CD4-positive, alpha-beta T cell treated with Interleukin-12 subunit alpha and Interleukin-12 subunit beta, for 1 hour (primary cell): Measurements from ENCODE around the gene SLAIN2.
"Not testable (repeated sequence)": the region's sequence is repeated elsewhere in the genome, so short reads cannot be mapped to it uniquely, and the experiment has no call there.

Experiments
- DNase-seq: peaks from one replicate; pipeline ENCODE4 v3.0.0-alpha.2; 2020

The SLAIN2 gene

GRCh38 chr4:48370260-48371134 is 29.2 kb downstream of the SLAIN2 start:
- DNase-seq: no peak

DNA sequence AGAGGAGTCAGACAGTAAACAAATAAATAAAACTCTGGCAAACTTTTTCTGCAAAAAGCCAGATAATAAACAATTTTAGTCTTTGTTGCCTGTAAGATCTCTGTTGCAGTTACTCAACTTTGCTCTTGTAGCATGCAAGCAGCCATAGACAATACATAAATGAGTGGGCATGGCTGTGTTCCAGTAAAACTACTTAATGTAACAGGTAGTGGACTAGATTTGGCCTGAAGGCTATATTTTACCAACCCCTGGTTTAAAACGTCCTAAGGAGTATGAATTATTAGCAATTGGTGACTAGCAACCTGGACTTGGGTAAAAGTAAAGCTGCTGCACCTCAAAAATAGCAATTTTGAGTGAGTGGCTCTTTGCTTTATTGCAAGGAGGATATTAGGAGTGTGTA is 30.9 kb downstream of the SLAIN2 start:
- DNase-seq: no peak

DNA sequence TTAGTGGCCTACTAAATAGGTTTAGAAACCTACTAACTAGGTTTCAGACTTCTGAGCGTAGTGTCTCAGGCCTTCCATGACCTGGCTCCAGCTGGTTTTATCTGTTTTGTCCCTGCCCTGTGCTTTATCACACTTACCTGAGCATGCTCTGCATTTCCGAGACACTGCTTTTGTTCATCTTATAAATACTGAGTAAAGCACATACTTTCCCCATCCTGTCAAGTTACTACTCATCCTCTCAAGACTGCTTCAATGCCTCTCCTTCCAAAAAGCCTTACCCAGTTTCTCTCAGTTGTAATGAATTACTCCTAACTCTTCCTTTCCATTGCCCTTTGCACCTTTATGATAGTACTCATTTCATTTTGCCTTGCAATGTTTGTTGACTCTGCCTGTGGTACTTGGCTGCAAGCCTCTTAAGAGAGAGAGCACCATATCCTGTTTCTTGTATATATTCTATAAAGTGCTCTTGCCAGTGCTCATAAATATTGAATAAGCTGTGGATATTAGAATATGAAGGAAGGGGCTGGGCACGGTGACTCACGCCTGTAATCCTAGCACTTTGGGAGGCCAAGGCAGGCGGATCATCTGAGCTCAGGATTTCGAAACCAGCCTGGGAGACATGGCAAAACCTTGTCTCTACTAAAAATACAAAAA is 34.4 kb downstream of the SLAIN2 start:
- no peak for DNase-seq

GRCh38 chr4:48379587-48380180 is 38.4 kb downstream of the SLAIN2 start:
- no peak for DNase-seq

DNA sequence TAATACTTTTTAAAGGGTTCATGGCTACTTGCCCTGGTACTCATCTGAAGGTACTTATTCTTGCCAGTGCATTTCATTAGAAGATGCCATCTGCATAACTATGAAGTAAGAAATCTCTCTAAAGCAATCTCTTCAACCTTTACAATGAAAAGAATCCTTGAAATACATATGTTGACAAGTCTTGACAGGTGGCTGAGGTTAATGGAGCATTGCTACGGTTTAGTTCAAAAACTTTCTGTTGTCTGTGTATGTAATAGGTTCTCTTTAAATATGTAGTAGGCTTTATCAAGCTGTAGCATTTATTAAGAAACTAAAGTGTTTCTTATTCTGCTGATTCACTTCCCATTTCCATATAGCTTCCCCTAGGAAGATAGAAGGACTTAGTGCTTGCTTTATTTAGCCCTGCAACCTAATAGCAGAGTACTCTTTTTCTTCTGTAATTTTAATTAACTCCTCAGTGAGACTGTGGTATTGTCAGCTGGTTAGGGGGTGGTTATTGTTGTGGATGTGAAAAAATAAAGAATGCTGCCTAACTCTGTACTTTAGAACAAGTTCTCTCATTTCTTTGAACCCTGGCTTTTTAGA is 39.3 kb downstream of the SLAIN2 start:
- DNase-seq: no peak

DNA sequence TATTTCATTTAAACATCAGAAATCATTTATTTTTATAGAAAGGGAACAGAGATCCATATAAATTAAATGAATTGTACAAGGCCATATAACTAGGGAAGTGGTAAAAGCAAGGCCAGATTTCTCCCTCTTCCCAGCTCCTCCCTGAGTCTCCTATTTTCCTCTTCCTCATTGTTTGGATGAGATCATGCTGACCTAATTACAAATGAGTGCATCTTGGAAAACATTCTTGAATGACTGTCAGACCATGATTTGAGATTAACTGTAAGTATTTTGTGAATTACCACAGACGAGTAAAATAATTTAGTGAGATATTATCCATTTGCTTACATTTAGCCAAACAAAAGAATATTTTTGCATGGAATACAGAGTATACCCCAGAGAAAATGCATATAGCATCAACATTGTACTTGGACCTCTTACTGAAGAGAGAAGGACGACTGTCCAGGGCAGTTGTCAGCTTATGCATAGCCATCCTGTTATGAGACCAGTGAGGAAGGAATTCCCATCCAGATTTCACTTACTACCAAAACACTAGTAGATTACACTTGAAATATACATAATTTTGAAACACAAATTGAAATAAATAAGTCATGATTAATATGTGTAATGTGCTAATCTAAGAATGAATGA is 47.3 kb downstream of the SLAIN2 start:
- no peak for DNase-seq

DNA sequence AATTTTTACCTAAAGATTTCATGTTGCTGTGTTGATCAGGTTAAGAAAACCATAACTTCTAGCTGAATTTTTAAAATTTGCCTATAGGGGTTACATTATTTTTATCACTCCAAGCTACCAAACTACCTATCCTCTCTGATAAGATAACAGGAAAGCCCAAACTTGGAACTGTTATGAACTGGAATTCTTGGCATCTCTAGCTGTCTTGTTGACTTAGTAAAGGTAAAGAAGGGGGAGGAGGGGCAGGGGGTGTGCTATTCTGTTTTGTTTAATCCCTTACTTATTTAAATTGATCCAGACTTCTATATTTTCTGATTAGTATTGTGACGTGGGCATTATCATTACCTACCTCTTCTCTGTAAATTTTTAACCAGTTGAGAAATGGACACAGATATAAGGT is 54.7 kb downstream of the SLAIN2 start:
- no peak for DNase-seq

DNA sequence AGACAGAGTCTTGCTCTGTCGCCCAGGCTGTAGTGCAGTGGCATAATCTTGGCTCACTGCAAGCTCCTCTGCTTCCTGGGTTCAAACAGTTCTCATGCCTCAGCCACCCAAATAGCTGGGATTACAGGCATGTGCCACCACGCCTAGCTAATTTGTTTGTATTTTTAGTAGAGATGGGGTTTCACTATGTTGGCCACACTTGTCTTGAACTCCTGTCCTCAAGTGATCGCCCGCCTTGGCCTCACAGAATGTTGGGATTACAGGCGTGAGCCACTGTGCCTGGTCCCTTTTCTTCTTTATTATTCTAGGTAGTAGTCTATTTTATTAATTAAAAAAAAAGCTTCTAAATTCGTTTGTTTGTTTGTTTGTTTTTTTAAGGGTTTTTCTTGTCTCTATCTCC is 59.1 kb downstream of the SLAIN2 start:
- no peak for DNase-seq

GRCh38 chr4:48403358-48403757 is 62.0 kb downstream of the SLAIN2 start:
- no peak for DNase-seq

DNA sequence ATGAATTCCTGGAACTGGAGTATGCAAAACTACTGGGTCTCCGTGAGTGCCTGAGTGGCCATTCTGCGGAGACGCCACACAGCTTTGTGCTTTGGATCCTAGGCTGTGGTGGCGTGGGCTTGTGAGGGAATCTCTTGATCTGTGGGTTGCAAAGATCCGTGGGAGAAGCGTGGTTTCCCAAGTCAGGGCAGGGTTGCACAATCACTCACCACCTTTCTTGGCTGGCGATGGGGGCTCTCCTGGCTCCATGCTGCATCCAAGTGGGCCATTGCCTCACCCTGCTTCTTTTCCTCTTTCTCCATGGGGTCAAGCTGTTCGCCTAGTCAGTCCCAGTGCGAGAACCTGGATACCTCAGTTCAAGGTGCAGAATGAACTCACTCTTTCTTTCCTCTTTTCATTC is 62.5 kb downstream of the SLAIN2 start:
- DNase-seq: no peak

GRCh38 chr4:48405924-48406323 is 64.6 kb downstream of the SLAIN2 start:
- no peak for DNase-seq

DNA sequence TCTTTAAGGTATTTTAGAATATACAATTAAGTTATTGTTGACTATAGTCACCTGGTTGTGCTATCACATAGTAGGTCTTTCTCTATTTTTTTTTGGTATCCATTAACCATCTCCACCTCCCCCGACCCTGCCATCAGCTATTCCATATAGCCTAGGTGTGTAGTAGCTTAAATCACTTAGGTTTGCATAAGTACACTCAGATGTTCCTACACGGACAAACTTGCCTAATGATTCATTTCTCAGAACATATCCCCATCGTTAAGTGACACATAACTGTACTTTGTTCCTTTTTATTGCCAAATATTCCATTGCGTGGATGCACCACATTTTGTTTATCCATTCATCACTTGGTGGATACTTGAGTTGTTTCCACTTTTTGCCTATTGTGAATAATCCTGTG is 67.9 kb downstream of the SLAIN2 start:
- no peak for DNase-seq

DNA sequence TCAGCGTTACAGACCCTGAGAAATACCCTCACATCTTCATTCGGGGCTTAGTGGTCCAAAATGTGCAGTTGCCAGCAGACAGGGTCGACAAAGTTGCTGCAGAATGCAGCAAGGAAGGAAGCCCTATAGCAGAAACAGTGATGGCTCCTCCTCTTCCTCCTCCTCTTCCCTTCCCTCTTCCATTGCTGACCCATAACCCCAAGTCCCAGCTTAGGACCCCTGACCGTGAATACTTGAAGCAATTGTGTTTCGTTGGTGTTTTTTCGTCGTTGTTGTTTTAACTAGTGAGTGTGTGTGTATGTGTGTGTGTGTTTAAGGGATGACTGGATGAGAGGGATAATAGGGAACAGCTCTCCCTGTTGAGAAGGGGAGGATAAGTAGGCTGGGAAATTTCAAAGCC is 69.5 kb downstream of the SLAIN2 start:
- DNase-seq: no peak

DNA sequence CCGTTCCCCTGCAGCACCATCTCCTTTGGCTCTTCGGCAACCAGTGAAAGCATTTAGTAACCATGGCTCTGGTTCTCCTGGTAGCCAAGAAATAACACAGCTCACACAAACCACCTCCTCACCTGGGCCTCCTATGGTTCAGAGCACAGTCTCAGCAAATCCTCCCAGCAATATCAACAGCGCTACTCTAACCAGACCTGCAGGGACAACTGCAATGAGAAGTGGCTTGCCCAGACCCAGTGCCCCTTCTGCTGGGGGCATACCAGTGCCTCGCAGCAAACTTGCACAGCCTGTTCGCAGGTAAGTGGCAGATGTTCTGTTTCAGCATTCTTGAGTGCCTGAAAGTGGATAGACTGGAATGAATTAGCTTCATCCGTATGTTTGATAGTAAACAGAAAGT is 78.8 kb downstream of the SLAIN2 start:
- DNase-seq: no peak

- DNase-seq: no peak
These were observed 79.8 kb downstream of the SLAIN2 start for GRCh38 chr4:48421101-48421500.

GRCh38 chr4:48428926-48429325 is 87.6 kb downstream of the SLAIN2 start:
- DNase-seq: no peak

GRCh38 chr4:48429709-48430474 is 88.6 kb downstream of the SLAIN2 start:
- no peak for DNase-seq

- no peak for DNase-seq
These were observed 90.1 kb downstream of the SLAIN2 start for GRCh38 chr4:48431401-48431800.

DNA sequence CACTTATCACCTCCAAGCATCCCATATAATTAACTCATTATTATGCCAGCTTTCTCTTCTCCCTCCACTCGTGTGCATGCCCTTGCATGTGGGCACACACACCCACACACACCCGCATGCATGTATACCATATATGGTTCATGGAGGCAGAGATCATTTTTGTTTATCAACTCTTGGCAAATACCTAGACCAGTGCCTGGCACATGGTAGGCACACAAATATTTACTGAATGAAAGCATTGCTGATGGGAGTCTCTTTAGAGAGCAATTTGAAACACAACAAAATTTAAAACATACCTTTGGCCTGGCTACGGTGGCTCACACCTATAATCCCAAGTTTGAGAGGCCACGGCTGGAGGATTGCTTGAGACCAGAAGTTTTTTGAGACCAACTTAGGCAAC is 90.7 kb downstream of the SLAIN2 start:
- no peak for DNase-seq

GRCh38 chr4:48436318-48436717 is 95.0 kb downstream of the SLAIN2 start:
- no peak for DNase-seq

DNA sequence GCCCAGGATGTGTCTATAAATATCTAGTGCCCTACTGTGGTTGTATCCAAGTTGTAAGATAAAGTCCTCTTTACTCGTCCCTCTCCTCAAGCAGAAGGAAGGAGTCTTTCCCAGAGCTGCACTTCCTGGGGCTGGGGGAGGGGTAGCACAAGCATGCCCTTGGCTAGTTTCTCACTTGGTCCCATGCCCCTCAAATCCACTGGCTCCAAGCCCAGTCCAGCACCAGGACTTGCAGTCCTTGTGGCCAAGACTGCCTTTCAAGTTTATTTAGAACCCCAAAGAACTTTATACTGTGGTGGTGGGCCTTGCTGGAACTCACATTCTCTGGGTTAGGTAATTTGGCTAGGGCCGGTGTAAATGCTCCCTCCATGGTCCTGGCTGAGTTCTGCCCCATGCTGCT is 98.7 kb downstream of the SLAIN2 start:
- no peak for DNase-seq

GRCh38 chr4:48440914-48441313 is 99.6 kb downstream of the SLAIN2 start:
- DNase-seq: not testable (repeated sequence)
